DMS53 (cell line): Measurements from ENCODE around the gene GARNL3.

ENCODE experiments used
- DNase-seq: peaks from one replicate; lab custom pipeline; 2025; lab: John Stamatoyannopoulos, UW

Gene GARNL3

DNA sequence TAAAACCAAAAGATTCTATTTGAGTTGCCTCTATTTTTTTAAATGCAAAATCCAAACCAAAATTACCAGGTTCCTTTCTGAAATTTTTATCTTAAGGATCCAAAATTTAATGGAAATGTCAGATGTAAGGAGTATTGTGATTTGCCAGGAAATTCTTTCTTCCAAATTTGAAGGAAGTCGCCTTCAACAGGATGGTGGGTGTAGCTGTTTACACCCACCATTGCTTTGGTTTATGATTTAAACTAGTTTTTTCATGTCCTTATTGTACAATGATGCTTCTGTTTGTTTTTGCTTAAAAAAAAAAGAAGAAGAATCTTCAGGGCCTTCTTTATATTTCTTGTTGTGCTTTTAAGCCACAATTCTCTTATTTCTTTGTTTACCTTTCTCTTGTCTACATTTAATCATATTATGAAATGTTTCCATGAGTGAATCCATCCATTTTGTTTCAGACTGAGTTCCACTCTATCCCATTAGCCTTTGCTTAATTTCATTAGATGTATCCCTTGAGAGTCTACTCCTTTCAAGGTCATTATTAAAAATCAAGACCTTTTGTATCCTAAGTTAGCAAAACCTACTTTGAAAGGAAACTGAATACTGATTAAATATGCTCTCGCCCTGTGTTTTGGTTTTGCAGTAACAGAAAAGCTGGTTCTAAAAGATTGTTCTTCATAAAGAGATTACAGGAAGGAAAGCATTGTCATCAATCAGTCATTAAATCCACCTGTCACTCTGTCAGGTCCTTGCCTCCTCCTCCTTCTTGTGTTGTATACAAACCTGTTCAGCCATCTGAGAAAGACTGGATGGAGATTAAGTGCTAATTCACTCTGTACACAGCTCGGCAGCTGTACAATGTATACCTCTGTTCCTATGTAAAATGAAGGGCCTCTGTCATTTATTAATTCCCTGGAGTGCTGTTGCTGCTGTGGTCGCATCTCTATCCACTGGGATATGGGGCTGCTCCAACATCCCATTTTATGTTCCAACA, 86.9 kb downstream of the GARNL3 start:
- DNase-seq: peak; percentile 93

DNA sequence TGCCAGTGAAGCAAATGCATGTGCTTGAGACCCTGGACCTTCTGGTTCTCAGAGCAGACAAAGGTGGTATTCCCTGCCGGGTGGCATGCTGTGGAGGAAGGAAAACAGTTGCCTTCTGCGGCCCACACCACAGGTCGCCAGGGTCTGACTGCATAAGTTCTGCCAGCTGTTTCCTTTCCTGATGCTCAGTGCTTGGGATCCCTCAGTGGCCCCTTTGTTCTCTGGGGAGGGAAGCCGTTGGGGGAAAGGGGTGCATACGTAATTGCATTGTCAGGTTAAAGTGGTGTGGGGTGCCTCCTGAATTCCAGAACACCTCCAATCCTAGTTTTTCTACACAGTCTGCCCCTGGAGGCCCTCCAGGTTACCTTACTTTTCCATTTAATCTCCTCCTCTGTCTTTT, 89.3 kb downstream of the GARNL3 start:
- DNase-seq: no peak

DNA sequence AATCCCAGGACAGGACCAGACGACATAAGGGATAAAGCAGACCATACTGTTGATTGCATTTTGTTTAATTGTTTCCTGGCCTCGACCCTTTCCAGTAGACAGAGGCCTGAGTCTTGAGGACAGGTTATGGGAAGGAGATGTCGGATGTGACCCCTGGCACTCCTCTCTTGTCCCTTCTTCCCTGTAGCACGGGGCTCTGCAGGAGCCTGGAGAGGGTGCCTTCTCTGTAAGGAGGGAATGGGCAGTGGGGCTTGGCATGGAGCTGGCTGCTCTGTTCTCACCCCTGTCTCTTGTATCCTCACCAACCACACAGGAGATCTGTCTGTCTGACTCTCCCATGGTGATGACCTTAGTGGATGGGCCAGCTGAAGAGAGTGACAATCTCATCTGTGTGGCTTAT, 92.3 kb downstream of the GARNL3 start:
- DNase-seq: no peak

DNA sequence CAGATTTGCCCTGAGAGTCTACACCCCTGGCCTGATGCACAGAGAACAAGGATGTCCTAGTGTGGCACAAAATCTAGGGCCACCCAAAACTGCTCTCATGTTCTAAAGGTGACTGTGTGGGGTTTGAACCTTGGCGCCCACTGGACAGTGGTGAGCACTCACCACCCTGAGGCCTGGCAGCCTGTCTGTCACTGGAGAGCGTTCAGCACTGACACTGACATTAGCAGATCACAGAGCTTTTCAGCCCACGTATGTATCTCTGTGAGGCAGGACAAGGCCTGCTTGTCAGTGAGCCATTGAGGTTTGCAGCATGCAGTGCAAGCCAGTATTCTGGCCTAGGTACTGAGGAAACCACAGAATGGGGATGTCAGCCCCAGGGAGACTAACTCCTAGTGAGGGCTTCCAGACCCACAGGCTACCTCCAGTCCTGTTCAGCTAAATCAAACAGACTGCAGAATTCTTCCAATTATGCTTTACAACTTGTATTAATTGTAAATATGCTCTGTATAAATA, 93.5 kb downstream of the GARNL3 start:
- no peak for DNase-seq

DNA sequence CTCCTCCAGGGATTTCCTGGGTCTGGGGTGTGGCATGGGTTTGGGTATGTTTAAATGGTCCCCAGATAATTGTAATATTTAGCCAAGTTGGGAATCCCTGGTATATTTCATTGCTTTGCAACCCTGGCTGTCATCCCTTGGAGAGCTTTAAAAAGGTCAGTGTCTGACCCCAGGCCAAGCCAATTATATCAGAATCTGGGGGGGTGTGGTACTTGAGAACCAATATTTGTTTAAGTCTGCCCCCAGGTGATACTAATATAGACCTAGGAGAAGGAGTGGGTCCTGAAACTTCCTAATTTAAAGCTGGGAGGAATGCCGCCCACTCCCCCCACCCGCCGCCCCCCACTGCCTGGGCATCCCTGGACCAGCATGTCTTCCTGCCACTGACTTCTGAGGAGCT, 94.2 kb downstream of the GARNL3 start:
- no peak for DNase-seq

DNA sequence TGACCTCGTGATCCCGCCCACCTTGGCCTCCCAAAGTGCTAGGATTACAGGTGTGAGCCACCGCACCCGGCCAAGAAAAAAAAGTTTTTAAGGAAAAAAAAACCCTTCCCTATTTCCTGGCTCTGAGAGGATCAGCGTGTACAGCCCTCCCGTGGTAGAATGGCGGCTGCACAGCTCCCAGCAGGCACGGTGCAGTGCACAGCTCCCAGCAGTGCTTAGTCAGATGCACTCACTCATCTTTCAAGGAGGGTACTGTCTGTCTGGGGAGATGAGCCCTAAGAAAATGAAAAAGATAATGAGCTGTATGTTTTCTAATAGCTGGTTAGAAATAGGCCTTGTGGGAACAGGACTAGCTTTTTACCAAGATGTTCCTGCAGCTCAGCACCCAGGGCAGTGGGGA, 95.7 kb downstream of the GARNL3 start:
- no peak for DNase-seq

DNA sequence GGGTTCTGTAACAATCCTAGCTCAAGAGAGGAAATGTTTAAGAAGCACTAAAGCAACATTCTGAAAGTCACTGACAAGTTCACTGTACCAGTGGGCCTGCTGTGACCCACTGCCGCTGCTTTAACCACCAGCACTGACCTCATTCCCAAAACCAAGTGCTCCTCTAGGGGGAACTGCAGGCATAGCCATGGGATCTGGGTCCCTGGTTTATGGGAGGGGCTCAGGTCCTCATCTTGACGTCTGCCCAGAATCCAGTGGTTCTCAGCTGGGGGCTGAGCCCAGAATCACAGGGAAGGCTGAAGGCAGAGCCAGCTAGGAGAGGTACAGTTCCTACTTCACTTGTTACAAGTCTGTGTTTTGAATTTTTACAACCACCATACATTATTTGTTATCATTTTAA, 96.3 kb downstream of the GARNL3 start:
- DNase-seq: no peak

DNA sequence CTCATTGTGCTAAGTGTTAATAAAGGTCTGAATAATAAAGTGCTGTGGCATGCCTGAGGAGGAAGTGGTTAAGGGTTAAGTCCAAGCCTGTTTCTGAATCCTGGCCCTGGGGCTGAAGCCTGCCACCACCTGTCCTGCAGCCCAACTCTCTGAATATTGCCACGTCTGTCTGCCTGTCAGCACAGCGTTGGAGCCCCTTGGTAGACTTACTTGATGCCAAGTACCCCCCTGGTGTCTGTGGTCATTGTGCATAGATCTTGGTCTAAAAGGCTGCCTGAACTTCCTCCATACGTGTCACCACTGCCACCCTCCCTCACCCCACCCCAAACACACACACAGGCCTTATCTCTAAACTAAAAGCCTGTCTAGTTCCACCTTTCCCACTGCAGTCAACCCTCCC, 97.0 kb downstream of the GARNL3 start:
- no peak for DNase-seq

DNA sequence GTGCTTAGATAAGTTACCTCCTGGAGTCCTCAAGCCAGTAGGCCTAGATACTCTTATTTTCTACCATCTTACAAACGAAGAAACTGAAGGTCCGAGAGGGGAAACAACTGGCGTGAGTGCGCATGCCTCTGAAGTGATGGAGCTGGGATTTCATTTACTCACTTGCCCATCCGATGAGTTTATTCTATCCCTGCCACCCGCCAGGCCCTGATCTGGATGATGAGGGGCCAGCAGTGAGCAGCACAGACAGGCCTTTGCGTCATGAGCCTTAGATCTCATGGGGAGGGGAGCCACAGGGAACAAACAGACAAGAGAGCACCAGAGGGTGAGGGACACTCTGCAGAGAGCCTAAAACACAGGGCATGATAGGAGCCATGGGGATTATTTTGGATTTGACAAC, 98.3 kb downstream of the GARNL3 start:
- DNase-seq: no peak

DNA sequence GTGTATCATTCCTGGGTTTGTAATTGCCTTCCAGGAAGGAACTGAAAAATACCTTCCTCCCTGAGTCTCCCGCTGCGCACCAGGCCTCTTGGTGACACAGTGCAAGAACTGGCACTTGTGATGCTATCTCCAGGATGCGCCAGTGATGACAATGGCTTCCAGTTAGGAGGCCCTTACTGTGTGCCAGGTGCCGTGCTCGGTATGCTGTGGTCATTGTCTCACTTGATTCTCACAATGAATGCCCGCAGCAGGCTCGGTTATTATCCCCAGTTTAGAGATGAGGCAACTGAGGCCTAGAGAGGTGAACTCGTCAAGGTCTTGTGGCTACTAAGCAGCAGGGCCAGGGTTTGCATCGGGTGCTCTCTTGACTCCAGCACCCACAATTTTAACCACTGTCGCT, 100.9 kb downstream of the GARNL3 start:
- no peak for DNase-seq

DNA sequence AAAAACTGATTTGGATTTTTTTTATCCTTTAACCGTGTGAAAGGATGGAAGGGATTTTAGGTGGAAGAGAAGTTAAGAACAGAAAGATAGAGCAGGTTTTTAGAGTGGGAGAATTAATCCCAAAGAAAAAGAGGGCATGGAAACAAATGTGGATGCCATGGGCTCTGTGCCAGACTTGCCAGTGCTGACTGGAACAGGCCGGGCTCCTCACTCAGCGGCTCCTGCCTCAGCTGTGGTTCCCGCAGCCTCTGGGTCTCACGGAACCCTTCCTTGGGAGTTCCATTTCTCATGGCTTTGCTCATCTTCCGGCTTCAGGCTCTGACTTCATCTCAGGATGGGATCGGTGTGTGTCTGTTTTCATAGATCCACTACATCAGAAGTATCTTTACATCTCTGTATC, 102.0 kb downstream of the GARNL3 start:
- no peak for DNase-seq

DNA sequence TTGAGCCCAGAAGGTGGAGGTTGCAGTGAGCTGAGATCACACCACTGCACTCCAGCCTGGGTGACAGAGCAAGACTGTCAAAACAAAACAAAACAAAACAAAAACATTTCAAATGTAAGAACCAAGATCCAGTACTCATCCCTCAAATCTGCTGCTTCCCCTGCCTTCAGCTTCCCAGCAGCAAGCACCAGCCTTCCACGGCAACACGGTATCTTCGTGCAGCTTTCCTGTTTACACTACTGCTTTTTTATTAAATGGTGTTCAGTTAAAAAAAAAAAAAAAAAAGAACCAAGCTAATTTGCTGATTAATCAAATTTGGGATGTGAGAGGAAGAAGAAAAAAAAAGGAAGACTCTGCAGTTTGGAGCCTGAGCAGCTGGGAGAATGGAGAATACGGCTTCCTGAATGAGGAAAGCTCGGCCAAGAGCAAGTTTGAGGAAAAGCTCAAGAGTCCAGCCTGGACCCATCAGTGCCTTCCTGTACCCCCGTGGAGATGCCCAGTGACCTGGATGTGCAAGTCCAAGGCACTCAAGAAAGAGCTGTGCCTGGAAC, 104.4 kb downstream of the GARNL3 start:
- no peak for DNase-seq

DNA sequence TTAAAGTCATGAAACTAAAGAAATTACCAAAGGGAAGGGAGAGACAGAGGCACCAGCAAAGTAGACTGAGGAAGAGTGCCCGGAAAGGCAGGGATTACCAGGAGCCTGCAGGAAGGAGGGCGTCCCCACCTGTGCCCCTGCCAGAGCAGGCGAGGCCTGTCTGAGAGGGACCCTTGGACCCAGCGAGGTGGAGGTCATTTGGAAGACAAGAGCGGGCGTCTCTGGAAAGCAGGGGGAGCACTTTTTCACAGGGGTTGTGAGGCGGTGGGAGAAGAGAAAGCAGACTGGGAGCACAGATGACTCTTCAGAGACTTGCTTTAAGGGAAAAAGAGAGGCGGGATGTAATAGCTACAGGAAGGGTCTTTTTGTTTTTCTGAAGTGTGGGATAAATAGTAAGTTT, 104.9 kb downstream of the GARNL3 start:
- DNase-seq: no peak

DNA sequence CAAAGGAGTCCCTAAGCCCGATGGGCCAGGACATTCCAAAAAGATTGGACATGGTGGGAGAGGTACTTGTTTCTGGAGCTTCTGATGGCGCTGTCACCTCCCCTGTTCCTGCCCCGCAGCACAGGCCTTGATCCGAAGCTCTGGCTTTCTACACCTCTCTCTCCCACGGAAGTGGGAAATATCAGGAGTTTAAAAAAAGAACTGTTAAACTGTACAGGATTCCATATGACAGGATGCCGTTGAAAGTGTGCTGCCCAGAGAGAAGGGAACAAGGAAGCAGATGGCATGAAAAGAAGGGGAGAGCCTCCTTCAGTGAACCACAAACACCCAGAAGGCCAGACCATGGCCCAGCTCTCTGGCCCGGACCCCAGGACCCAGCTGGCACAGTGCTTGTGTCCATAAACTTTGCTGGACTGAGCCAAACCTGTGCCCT, 105.6 kb downstream of the GARNL3 start:
- DNase-seq: no peak

DNA sequence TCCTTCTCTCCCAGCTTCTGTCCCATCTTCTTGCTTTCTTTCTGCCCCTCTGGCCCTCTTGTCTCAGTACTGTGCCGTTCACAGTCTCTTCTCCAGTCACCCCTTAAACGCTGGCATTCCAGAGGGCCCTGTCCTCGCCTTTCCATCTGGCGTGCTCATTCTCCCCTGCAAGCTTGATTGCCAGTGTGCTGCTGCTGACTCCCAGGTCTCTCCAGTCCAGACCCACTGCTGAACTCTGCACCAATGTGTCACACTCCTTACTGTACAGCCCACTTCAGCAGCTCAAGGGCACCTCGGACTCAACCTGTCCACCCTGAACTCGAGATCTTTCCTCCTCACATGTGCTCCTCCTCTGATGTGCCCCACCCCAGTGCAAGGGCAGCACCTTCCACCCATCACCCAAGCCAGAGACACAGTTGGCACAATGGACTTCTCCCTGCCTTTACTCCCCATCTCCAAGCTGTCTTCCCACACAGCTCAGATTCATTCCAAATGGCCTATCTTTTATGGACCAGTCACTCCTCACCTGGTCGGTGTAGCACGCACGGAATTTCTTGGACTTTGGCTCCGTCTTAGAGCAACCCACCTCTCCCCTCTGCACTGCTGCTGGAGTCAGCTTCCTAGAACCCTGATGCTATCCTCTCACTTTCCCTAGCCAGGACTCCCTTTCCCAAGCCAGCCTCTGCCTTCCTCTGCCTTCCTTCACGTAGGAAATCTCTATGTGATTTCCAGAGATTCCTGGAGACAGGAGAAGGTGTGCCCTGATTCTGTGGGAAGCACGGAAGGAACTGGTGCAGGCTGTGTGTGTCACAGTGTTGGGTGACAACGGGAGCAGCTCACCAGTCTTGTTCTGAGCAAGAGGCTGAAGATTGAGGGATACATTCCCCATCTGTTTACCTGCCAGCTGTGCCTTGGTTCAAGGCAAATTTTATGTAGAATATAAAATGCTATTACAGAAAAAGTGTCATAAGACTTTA, 106.4 kb downstream of the GARNL3 start:
- DNase-seq: no peak

DNA sequence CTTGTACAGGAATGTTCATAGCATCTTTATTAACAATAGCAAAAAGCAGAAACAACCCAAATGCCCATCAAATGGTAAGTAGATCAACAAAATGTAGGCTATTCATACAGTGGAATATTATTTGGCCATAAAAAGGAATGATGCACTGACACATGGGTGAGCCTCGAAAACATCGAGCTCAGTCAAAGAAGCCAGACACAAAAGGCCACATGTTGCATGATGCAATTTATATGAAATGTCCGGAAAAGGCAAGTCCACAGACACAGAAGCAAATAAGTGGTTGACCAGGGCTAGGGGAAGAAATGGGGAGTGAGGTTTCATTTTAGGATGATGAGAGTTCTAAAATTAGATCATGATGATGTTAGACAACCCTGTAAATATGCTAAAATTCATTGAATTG, 115.9 kb downstream of the GARNL3 start:
- no peak for DNase-seq

DNA sequence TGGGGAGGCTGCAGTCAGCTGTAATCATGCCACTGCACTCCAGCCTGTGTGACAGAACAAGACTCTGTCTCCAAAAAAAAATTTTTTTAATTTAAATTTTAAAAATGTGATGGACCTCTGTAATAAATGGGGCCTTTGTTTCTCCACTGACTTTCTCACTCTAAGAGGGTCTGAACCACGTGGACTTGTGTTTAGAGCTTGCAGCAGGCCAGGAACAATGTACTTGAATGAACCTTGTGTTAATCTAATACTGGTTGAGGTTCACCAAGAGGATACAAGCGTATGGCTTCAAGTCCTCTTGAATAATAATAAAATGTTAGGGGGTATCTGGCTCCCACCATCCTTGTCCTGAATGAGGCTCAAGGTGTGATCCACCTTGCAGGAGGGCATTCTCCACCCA, 118.0 kb downstream of the GARNL3 start:
- DNase-seq: no peak

DNA sequence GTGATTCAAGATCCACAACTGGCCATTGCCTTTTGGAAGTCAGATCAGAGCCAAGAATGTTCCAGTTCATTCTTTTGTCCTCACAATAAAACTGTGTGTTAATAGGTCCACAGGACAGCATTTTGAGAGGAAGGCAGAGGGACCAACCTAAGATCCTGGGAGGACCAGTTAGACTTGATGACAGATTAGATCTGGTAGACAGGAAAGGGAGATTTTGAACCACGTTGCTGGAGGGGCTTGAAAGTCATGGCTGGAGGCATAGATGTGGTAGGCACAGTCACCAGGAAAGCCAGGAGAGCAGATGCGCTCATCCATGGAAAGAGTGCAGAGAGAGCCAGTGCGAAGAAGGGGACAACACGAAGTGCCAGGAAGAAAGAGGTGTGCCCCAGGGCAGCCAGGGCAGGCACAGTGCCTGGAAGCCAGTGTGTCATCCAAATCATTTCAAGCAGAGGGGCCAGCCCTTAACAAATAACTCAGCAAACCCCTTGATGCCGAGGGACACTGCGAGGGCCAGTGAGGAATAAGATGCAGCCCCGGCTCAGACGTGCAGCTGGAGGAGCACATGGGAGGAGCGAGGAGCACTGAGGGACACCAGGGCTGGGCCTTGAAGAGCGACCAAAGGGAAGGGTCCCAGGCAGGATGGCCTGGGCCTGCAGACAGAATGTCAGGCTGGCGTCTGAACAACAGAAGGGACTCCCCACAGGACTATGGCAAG, 119.6 kb downstream of the GARNL3 start:
- DNase-seq: no peak

DNA sequence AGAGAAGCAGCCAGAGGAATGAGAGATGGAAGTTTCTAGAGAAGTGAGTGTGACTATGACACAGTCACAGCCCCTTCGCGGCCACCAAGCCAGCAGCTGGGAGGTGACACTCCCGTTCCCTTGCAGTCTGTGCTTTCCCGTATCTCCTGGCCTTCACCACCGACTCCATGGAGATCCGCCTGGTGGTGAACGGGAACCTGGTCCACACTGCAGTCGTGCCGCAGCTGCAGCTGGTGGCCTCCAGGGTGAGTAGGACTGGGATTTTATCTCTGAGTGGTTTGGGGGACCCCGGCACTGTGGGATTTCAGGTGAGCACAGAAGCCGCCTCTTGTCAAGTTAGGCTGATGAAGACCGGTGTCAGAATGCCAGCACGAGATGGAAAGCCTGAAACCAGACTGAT, 120.3 kb downstream of the GARNL3 start:
- DNase-seq: no peak

DNA sequence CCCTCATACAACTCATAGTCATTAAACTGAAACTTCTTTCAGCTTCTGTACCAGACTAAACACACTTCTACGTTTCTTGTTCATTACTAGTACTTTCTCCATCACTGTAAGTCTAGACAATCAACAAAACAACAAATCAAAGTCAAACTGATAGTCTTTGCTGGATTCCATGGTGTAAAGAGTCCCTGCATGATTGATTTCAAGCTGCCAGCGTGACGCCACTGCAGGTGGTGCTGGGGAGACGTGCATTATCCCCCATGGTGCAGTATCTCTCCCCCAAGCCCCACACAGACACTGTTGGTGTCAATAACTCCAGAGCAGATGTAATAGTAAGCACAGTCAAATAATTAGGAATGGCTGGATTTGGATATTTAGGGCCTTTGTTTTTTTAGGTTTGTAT, 121.7 kb downstream of the GARNL3 start:
- DNase-seq: no peak

DNA sequence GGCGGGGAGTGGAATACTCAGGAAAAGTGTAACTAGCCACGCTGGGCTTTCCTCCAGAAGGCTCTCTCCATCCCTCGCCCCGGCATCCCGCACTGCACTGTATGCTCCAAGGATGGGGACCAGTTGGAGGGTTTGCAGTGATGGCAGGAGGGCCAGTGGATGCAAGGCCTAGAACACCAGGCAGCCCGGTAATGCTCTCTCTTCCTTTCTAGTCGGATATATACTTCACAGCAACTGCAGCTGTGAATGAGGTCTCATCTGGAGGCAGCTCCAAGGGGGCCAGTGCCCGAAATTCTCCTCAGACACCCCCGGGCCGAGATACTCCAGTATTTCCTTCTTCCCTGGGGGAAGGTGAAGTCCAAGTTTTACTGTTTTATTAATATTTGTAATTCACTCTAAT, 122.4 kb downstream of the GARNL3 start:
- no peak for DNase-seq
